Measurements from ENCODE around the gene SCARB1. TPM values are rescaled to one million over a fixed set of nuclear protein-coding genes. Genes with fewer than 3 reads are reported as not detected.
A peak's percentile ranks its signal among the peaks of the same experiment; 100 is the strongest.

SCARB1 gene
- total and polyA plus RNA-seq, 2 donors (not counting 1 experiment from before 2014, with no cell fraction given) = 14.7 to 32.5 TPM

DNA sequence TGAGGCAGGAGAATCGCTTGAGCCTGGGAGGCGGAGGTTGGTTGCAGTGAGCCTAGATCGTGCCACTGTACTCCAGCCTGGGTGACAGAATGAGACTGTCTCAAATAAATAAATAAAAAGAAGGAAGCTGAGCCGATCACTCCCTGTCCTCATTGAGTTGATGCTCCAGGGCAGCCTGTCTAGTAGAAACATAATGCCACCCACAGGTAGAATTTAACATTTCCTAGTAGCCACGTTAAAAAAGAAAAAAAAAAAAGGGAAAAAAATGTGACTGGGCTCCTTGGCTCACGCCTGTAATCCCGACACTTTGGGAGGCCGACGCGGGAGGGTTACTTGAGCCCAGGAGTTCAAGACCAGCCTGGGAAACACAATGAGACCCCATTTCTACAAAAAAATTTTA is 135.7 kb downstream of the SCARB1 start:
- Histone ChIP-seq H3K4me3 (replicated peaks in 1 of 4; ENCODE audit: control extremely low read depth in 1 of 4, insufficient read depth in 1 of 4, low read depth in 3 of 4, low read length in 4 of 4) (no peak overlapping the region), H3K4me1 (ENCODE audit: control insufficient read depth, extremely low read depth, insufficient read depth, low read length) (peaks cover 4% of the 10 kb centered on the region), H3K79me2 (ENCODE audit: control insufficient read depth, insufficient read depth, low read length) (no peaks in the 10 kb centered on the region), H3K27me3 (ENCODE audit: control insufficient read depth, insufficient read depth, low read length) (no peaks in the 10 kb centered on the region), H2AFZ (ENCODE audit: low read length) (no peak overlapping the region), H3K9ac (ENCODE audit: insufficient read depth, low read length) (no peak overlapping the region), H3K9me3 (ENCODE audit: control insufficient read depth, insufficient read depth, low read depth, low read length) (no peaks in the 10 kb centered on the region), H3K4me2 (ENCODE audit: extremely low read depth, insufficient read depth, low read length) (no peak overlapping the region), H3K27ac (ENCODE audit: insufficient read depth, low read length) (no peak overlapping the region), H4K20me1 (ENCODE audit: control insufficient read depth, extremely low read depth, insufficient read depth, low read length) (no peaks in the 10 kb centered on the region), H3K36me3 (ENCODE audit: control insufficient read depth, insufficient read depth, low read length) (no peaks in the 10 kb centered on the region)
- no peak for TF ChIP-seq CTCF (conservative IDR thresholded peaks at IDR 0.05 in 1 of 2, IDR thresholded peaks at IDR 0.05 in 1 of 2; ENCODE audit: low read depth in 1 of 2, low read length in 2 of 2)
- no peak for TF ChIP-seq EZH2 (IDR thresholded peaks at IDR 0.05; ENCODE audit: low read length, missing control alignments)
- DNase-seq (ENCODE audit: low read depth in 2 of 2) = no peak

DNA sequence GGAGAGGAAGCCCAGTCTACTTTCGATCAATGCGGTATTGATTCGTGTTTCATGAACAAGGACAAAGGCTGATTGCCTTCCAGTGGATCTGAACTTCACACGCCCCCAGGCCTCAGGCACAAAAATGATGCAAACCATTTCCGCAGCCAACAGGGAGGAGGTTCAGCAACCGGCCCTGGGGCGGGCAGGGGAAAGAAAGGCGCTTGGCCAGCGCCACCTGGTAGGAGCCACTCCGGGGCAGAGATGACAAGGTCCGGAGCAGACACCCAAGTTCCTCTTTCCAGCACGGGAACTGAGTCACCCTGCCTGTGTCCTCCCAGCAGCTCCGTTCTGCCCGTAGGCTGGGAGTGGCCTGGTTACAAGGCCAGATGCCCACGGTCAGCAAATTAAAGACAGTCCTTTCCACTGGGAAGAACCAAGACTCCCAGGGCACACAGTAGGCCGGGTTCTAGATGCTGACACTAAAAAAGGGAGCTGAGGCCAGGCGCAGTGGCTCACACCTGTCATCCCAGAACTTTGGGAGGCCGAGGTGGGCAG is 136.3 kb downstream of the SCARB1 start:
- Histone ChIP-seq H3K9me3 (ENCODE audit: control insufficient read depth, insufficient read depth, low read depth, low read length) (no peaks in the 10 kb centered on the region), H2AFZ (ENCODE audit: low read length) (no peak overlapping the region), H3K4me2 (ENCODE audit: extremely low read depth, insufficient read depth, low read length) (no peak overlapping the region), H4K20me1 (ENCODE audit: control insufficient read depth, extremely low read depth, insufficient read depth, low read length) (no peaks in the 10 kb centered on the region), H3K4me1 (ENCODE audit: control insufficient read depth, extremely low read depth, insufficient read depth, low read length) (peaks cover 4% of the 10 kb centered on the region), H3K4me3 (replicated peaks in 1 of 4; ENCODE audit: control extremely low read depth in 1 of 4, insufficient read depth in 1 of 4, low read depth in 3 of 4, low read length in 4 of 4) (no peak overlapping the region), H3K27ac (ENCODE audit: insufficient read depth, low read length) (no peak overlapping the region), H3K27me3 (ENCODE audit: control insufficient read depth, insufficient read depth, low read length) (no peaks in the 10 kb centered on the region), H3K9ac (ENCODE audit: insufficient read depth, low read length) (no peak overlapping the region), H3K79me2 (ENCODE audit: control insufficient read depth, insufficient read depth, low read length) (no peaks in the 10 kb centered on the region), H3K36me3 (ENCODE audit: control insufficient read depth, insufficient read depth, low read length) (no peaks in the 10 kb centered on the region)
- peak; percentile 48 to 72 for DNase-seq (ENCODE audit: low read depth in 2 of 2)
- TF ChIP-seq EZH2 (IDR thresholded peaks at IDR 0.05; ENCODE audit: low read length, missing control alignments) (no peak), CTCF (conservative IDR thresholded peaks at IDR 0.05 in 1 of 2, IDR thresholded peaks at IDR 0.05 in 1 of 2; ENCODE audit: low read depth in 1 of 2, low read length in 2 of 2) (no peak)

Other genes with a start within 250 kb of the SCARB1 start
- 1,743 and 2,362 TPM in 2 replicates for gene UBC, start 50.8 kb upstream of the SCARB1 start, total RNA-seq
- 2,019 and 3,087 TPM in 2 replicates for gene UBC, start 50.8 kb upstream of the SCARB1 start, polyA plus RNA-seq
- 10.4 and 11.6 TPM in 2 replicates for gene DHX37, start 125.3 kb upstream of the SCARB1 start, total RNA-seq
- gene DHX37, start 125.3 kb upstream of the SCARB1 start, polyA plus RNA-seq = 5.4 and 8.4 TPM in 2 replicates
- gene BRI3BP, start 129.8 kb upstream of the SCARB1 start, total RNA-seq = 2.5 and 2.6 TPM in 2 replicates
- gene BRI3BP, start 129.8 kb upstream of the SCARB1 start, polyA plus RNA-seq = 2.3 and 4.9 TPM in 2 replicates
- 16.7 and 31.5 TPM in 2 replicates for gene AACS, start 201.6 kb upstream of the SCARB1 start, total RNA-seq
- 19.2 and 24.7 TPM in 2 replicates for gene AACS, start 201.6 kb upstream of the SCARB1 start, polyA plus RNA-seq